Cardiac fibroblast (primary cell): Measurements from ENCODE around the gene NOC2L.

Experiments used
- DNase-seq, 2 donors: peaks; one replicate each; pipeline versions ENCODE4 v3.0.0 to v3.0.0-alpha.2; 2010; ENCODE audit warnings: low read depth in 2 of 2
- H3K4me3 ChIP-seq, 2 donors: replicated peaks in 1 of 2; 1 replicate in 1 of 2; 2 replicates in 1 of 2; pipeline ENCODE4 v1.5.1; 2011; ENCODE audit warnings: low read depth in 2 of 2, low read length in 2 of 2, mild to moderate bottlenecking in 2 of 2, moderate library complexity in 1 of 2
- TF ChIP-seq, protein P1 (sequence below): IDR thresholded peaks from one replicate; pipeline ENCODE4 v1.5.1; 2011; ENCODE audit warnings: low read depth, mild to moderate bottlenecking, low read length, inconsistent platforms

Gene NOC2L

DNA sequence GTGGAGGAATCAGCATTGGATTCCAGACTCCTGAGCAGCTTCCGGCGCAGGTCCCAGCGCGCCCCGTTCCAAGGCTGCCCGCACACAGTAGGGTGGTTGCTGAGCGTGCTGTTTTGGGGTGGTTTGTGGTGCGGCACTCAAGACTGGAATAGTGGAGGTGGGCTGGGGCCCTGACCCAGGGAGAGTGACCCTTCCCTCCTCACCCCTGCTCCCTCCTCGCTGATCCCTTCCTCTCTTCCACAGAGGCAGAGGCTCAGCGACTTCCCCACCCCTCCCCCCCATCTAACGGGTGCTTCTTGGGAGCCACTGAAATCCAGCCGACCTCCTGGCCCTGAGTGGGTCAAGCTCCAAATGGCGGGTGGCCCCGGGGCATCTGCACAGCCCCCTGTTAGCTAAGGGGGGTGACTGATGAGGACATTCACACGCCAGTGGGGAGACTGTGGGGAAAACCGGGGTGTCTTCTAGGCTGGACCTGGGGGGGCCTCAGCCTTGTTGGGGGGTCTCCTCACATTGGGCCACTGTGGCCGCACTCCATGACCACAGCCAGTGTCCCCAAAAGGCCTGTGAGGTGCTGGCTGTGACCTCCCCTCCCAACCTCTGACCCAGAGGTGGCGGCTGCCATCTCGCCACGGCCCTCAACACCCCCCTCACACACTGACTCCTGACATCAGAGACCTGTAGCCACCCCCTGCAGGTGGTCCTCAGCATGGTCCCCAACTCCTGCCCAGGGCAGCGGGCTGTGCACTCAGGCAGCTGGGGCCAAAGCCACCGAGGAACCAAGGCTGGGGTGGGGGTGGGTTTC, 44.8 kb upstream of the NOC2L start:
- TF ChIP-seq, protein P1, sequence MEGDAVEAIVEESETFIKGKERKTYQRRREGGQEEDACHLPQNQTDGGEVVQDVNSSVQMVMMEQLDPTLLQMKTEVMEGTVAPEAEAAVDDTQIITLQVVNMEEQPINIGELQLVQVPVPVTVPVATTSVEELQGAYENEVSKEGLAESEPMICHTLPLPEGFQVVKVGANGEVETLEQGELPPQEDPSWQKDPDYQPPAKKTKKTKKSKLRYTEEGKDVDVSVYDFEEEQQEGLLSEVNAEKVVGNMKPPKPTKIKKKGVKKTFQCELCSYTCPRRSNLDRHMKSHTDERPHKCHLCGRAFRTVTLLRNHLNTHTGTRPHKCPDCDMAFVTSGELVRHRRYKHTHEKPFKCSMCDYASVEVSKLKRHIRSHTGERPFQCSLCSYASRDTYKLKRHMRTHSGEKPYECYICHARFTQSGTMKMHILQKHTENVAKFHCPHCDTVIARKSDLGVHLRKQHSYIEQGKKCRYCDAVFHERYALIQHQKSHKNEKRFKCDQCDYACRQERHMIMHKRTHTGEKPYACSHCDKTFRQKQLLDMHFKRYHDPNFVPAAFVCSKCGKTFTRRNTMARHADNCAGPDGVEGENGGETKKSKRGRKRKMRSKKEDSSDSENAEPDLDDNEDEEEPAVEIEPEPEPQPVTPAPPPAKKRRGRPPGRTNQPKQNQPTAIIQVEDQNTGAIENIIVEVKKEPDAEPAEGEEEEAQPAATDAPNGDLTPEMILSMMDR = no peak
- no peak overlapping the region for H3K4me3 ChIP-seq
- no peak for DNase-seq

DNA sequence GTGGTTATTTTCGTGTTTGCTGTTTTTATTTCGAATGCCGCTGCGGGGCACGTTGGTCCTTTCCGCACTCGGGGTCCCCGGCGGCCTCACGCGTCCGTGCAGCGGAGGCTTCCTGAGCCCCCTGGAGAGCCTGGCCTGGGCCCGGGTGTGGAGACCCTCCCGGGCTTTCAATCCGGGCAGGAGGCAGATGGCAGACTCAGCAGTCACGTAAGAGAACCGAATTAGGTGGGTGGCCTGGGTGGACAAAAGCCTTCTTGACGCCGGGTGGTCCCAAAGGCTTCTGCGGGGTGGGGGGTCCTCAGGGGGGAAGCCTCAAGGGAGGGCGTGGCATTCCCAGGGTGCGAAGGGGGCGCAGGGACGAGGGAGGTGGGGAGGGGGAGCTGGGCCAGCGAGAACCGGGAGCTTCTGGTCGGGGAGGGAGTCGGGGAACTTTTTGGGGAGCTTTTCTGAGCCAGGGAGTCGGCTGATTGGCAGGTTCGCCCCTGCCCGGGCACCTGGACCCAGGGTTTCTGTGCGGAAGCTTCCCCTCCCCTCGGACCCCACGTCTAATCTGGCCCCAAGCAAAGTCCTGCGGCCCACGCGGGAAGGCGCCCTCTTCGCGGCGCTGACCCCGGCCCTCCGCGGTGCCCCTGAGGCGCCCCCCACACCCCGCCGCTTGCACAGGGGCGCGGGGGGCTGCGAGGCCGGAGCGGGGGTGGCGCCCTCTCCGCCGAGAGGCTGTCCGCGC, 42.2 kb upstream of the NOC2L start:
- H3K4me3 ChIP-seq = peak overlapping the region; percentile 54 to 64
- no peak for DNase-seq
- TF ChIP-seq, protein P1 = no peak

DNA sequence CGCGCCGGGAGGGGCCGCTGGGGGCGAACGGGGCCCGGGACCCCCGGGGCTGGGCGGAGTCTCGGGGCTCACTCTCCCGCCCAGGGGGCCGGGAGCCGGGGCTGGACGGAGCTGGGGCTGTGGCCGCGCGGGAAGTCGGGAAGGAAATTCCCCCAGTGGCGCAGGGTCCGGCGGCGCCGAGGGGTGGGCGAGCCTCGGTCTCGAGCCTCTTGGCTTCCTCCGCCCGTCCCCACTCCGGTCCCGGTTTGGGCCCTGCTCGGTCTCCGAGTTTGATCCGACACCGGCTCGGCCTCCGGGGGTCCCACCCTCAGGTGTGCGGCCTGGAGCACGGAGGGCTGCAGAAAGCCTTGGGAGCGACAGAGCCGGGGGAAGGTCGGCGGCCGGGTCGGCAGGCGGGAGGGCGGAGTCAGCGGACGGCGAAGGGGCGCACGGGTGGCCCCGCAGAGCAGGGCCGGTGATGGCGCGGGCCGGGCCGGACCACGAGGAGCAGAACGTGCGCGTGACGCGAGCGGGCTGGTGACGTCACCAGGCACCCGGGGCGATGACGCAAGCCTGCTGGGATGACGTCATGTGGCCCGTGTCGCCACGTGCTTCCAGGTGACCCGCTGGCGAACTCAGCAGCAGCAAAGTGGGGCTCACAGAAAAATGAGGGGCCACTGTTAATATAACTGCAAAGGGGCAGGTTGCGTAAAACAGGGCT, 41.5 kb upstream of the NOC2L start:
- TF ChIP-seq, protein P1 = no peak
- H3K4me3 ChIP-seq = peak overlapping the region; percentile 64 to 68
- peak; percentile 85 to 94 for DNase-seq

DNA sequence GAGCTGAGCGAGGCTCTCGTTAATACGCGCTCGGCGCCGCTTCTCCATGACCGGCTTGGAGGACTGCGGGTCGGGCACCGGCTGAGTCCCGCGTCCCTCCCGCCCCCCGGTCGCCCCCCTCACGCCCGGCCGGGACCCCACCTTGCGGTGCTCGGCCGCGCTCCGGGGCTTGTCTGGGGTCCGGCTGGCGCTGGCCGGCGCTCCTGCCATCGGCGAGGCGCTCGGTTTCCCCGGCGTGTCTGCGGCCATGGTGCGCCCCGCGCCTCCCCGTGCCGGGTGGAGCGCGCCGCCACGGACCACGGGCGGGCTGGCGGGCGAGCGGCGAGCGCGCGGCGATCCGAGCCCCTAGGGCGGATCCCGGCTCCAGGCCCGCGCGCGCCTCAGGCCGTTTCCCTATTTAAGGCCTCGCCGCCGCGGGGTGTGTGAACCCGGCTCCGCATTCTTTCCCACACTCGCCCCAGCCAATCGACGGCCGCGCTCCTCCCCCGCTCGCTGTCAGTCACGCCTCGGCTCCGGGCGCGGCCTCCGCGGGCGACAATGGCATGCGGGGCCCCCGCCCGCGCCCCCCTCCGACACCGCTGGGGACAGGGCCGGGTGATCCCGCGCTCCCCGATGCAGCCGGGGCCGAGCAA, 40.8 kb upstream of the NOC2L start, which contains the start of gene HES4:
TSS of gene HES4 (minus strand) at position 373 of the 632 bp plus-strand sequence. CDS start at position 249, 124 bp downstream.
- TF ChIP-seq, protein P1 = no peak
- peak within 1 kb of the TSS; percentile 64 to 68 for H3K4me3 ChIP-seq
- DNase-seq = peak; percentile 93 to 97

DNA sequence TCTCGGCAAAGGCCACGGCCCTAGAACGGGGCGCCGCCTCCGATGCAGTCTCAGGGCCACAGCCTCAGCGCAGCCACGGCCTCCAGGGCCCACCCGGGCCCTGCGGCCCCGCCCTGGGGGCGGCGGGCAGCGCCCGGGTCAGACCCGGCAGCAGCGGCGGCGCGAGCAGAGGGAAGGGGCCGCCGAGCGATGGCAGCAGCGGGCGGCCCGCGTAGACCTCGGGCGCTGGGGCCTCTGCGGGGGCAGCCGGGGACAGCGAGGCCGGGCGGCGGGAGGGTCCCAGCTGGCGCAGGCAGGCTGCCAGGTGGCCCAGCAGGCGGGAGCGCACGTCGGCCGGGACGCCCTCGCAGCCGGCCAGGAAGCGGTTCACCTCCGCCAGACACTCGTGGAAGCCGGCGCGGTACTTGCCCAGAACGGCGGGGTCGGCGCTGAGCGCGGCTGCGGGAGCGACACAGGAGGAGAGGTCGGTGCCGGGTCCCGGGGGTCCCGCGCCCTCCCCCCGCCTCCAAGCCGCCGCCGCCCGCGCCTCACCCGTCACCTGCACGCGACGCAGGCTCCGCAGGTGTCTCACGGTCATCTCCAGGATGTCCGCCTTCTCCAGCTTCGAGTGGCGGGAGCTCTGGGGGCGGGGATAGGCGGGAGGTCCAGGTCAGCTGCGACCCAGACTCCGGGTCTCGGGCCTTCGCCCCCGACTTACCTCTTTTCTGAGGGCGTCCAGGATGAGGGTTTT, 40.1 kb upstream of the NOC2L start:
- no peak for DNase-seq
- peak overlapping the region; percentile 49 to 50 for H3K4me3 ChIP-seq
- TF ChIP-seq, protein P1 = no peak

DNA sequence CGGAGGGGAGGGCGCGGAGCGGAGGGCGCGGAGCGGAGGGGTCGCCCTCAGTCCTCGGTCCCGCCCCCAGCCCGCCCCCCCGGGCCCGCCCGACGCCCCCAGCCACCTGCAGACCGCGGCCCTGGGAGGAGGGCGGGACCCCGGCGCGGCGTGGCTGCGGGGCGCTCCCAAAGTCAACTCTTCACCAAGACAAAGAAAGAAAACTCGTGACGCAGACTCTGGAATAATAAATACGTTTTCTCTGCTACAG, 39.6 kb upstream of the NOC2L start:
- TF ChIP-seq, protein P1 = no peak
- DNase-seq = peak; percentile 37 to 52
- peak overlapping the region; percentile 34 to 50 for H3K4me3 ChIP-seq
